IPS-15b (cell line): ENCODE measurements around the gene G3BP1.

Experiments used
- H3K27me3 ChIP-seq: one replicate; pipeline ENCODE4 v1.6.1; 2013; ENCODE audit warnings: low read length; ENCODE audit not compliant: control insufficient read depth, insufficient read depth
- H3K36me3 ChIP-seq: one replicate; pipeline ENCODE4 v1.6.1; 2013; ENCODE audit warnings: low read length; ENCODE audit not compliant: control insufficient read depth, insufficient read depth
- H3K4me1 ChIP-seq: one replicate; pipeline ENCODE4 v1.6.1; 2013; ENCODE audit warnings: mild to moderate bottlenecking, low read length; ENCODE audit not compliant: control insufficient read depth, insufficient read depth
- H3K4me3 ChIP-seq: one replicate; pipeline ENCODE4 v1.5.1; 2013; ENCODE audit warnings: low read depth, low read length
- H3K9ac ChIP-seq: one replicate; pipeline ENCODE4 v1.6.1; 2013; ENCODE audit warnings: low read depth, mild to moderate bottlenecking, low read length
- H3K9me3 ChIP-seq: one replicate; pipeline ENCODE4 v1.6.1; 2013; ENCODE audit warnings: mild to moderate bottlenecking, low read length; ENCODE audit not compliant: control insufficient read depth, insufficient read depth

G3BP1 gene

DNA sequence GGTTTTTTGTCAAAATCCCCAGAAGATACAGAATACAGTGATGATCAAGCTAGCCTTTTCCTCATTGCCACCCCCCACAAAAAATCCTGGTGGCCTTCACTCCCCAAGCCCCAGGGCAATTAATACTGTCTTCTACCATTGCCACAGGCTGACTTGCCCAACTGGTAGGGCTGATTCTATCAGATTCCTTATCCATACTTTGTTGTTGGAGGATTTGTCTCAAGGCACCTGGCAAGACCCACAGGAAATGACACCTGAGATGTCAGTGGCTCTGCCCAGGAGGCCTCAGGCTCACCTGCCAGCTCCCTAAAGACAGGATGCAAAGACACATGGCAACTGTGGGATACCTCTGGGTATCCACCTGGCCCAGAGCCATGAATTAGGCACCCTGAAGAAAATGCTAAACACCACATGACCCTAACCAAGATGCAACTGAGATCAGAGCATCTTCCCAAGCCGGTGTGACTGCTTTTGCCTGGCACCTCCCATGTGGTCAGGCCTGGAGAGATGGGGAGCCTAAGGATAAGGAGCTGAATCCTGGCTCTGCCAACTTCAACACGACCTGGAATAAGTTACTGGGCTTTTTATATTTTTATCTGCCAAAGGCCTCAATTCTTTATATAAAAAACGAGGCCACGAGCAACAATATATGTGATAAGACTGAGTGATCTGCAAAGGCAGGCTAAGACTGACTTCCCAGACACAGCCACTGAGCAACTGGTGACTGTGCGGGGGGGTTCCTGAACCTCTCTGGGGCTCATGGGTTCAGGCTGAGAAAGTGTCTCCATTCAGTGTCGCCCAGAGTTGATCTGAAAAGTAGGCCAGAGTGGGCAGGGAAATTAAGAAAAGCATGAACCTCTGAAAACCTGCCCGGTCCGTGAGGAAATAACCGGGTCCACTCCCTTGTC, 14.3 kb upstream of the G3BP1 start:
- Histone ChIP-seq H3K9ac (peak overlapping the region; percentile 54), H3K36me3 (peaks cover 3% of the 10 kb centered on the region), H3K4me1 (peaks cover 16% of the 10 kb centered on the region), H3K27me3 (peaks cover 2% of the 10 kb centered on the region), H3K4me3 (peak overlapping the region; percentile 84), H3K9me3 (no peaks in the 10 kb centered on the region)

DNA sequence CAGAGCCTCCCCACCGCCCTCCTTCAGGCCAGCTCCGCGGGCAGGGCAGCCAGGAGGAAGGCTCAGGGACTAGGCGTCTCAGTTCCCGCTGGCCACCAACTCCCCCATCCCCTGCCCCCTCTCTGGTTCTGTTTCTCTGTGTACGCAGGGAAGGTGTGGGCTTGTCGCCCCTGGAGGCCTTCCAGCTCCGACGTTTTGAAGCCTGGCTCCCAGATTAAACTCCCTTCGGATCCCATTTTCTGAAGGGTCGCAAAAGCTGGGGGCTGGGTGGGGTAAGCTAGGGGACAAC, 13.7 kb upstream of the G3BP1 start:
- Histone ChIP-seq H3K4me1 (peaks cover 16% of the 10 kb centered on the region), H3K27me3 (peaks cover 2% of the 10 kb centered on the region), H3K9ac (peak overlapping the region; percentile 54), H3K36me3 (no peaks in the 10 kb centered on the region), H3K9me3 (no peaks in the 10 kb centered on the region), H3K4me3 (peak overlapping the region; percentile 84)

DNA sequence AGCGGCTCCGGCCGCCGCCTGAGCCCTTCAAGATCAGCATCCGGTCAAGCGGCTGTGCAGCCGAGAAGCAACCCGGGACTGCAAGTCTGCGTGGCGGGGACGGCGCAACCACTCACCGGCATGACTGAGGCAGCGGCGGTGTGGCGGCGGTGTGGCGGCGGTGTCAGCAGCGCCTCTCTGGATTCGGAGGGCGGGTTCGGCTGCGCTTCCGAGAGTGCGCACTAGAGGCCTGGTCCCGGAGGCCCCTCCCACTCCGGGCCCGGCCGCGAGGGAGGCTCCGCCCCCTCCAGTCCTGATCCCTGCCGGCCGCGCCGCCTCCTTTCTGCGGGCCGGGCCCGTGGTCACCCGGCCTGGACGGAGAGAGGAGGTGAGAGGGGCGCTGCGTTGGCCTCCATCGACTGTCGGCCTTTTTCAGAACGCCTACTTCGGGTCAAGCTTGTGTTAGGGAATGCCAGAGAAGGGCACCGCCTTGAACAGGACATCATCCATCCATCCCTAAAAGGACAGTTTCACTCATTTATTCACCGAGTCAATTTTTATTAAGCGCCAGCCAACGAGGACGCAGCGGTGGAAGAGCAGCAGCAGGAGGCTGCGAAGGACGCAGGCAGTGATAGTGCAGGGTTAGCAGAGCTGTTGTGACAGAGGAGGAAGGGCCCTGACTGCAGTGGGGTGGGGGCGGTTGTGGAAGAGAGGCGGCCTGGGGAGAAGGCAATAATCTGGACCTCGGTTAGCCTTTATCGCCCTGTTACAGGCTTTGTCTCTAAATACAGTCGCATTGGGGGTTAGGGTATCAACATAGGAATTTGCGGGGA, 13.1 kb upstream of the G3BP1 start, which contains the start of gene ATOX1:
Gene ATOX1 (minus strand): TSS at position 202 of the 812 bp plus-strand sequence. CDS start 80 bp downstream, at position 122.
- peaks cover 16% of the 10 kb centered on the region for H3K4me1 ChIP-seq
- H3K27me3 ChIP-seq, result peaks cover 2% of the 10 kb centered on the region
- no peaks in the 10 kb centered on the region for H3K36me3 ChIP-seq
- peak within 1 kb of the TSS; percentile 84 for H3K4me3 ChIP-seq
- H3K9me3 ChIP-seq, result no peaks in the 10 kb centered on the region
- H3K9ac ChIP-seq, result peak within 1 kb of the TSS; percentile 57

GRCh38 chr5:151764801-151765200, 7.0 kb upstream of the G3BP1 start:
- Histone ChIP-seq H3K9ac (no peak overlapping the region), H3K27me3 (no peaks in the 10 kb centered on the region), H3K36me3 (no peaks in the 10 kb centered on the region), H3K9me3 (no peaks in the 10 kb centered on the region), H3K4me3 (no peak overlapping the region), H3K4me1 (no peaks in the 10 kb centered on the region)

DNA sequence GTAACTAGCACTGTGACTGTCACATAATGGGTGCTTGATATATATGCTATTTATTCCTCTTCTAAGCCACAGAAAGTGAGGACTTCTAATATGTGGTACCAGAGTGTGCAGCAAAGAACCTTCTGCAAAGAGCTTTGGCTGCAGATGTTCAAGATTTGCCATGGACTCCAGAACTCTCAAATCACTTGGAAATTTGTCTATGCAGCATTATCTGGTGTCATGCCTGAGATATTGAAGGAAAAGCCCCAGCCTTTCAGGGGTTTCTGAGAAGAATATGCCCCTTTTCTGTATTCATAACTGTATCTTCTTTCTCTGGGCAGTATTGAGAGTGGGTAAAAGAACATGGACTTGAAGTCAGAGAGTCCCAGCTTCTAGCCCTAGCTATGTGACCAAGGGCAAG, 4.8 kb upstream of the G3BP1 start:
- H3K36me3 ChIP-seq, result no peaks in the 10 kb centered on the region
- H3K4me1 ChIP-seq, result no peaks in the 10 kb centered on the region
- H3K4me3 ChIP-seq, result no peak overlapping the region
- no peaks in the 10 kb centered on the region for H3K9me3 ChIP-seq
- no peak overlapping the region for H3K9ac ChIP-seq
- no peaks in the 10 kb centered on the region for H3K27me3 ChIP-seq

DNA sequence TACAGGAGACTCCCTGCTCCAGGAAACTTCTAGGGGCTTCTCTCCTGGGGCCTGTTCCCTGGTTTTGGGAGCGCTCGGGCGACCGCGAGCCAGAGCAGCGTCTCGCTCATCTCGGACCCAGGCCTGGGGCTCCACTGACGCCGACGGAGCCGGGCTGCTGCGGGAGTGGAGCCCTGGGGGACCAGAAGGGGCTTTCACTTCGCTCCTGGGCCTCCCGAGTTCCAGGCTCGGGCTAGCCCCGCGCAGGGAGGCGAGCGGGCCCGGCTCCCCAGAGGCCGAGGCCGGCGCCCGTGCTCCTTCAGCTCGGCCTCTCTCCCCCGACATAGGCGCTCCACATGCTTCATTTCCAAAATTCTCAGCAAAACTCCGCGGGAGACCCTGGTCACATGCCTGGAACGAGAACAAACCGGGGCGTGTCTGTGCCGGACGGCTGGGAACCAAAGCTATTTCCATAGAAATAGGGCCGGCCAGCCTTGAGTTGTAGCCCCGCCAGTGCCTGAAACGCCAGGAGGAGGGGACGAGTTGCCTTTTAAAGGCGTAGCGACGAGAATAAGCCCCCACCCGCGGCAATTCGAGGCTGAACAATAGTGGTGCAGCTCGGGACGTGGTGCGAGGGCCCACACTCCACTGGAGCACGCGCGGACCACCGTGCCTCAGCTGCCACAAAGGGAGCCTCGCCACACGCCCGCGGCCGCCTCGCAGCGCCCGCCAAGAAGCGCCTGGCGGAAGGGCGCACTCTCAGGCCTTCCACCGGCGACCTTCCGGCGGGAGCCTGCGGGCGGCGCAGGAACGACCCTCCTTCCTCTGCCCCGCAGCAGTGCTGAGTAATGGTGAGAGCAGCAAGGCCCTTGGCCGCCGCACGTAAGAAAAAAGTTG, 1.1 kb upstream of the G3BP1 start:
- Histone ChIP-seq H3K9me3 (no peaks in the 10 kb centered on the region), H3K9ac (peak overlapping the region; percentile 92), H3K27me3 (no peaks in the 10 kb centered on the region), H3K36me3 (peaks cover 2% of the 10 kb centered on the region), H3K4me1 (peaks cover 9% of the 10 kb centered on the region), H3K4me3 (peak overlapping the region; percentile 81)

- Histone ChIP-seq H3K4me1 (peaks cover 15% of the 10 kb centered on the region), H3K9me3 (no peaks in the 10 kb centered on the region), H3K36me3 (peaks cover 2% of the 10 kb centered on the region), H3K9ac (peak overlapping the region; percentile 96), H3K4me3 (peak overlapping the region; percentile 100), H3K27me3 (no peaks in the 10 kb centered on the region)
These were observed 483 bp downstream of the G3BP1 start for GRCh38 chr5:151772029-151772845.

DNA sequence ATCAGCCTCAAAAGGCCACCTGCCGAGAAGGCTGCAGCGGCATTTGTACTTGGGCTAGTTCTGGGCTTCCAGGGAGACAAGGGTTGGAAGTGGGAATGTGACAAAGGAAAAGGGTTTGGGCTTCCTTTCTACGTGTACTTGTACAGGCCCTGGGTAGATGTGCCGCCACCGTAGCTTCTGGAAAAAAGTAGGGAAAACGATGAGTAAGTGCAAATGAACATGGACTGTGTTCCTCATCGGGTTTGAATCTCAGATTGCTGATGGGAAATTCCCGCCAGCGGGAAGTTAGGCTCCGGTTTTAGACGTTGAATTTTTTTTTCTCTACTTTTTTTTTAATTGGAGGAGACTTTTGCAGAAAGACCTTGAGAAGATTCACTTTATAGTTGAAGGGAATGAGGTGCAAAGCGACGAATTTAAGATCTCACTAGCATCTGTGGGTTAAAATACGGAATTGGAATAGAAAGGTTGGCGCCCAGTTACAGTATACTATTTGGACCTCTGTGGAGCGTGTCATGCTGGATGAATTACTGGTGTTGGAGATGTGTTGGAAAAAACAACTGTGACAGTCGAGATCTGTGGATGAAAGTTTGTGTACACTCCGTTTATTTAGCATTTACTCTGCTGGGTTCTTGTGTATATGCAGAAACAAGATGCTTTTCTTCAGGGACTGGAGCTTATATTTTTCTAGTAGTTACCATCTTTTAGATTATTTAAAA, 1.2 kb downstream of the G3BP1 start:
- Histone ChIP-seq H3K36me3 (peaks cover 2% of the 10 kb centered on the region), H3K27me3 (no peaks in the 10 kb centered on the region), H3K9ac (peak overlapping the region; percentile 96), H3K9me3 (no peaks in the 10 kb centered on the region), H3K4me3 (peak overlapping the region; percentile 100), H3K4me1 (peaks cover 15% of the 10 kb centered on the region)

- Histone ChIP-seq H3K9me3 (no peaks in the 10 kb centered on the region), H3K4me1 (peaks cover 15% of the 10 kb centered on the region), H3K9ac (no peak overlapping the region), H3K4me3 (peak overlapping the region; percentile 100), H3K36me3 (peaks cover 2% of the 10 kb centered on the region), H3K27me3 (no peaks in the 10 kb centered on the region)
These were observed 2.2 kb downstream of the G3BP1 start for GRCh38 chr5:151773951-151774350.

GRCh38 chr5:151775025-151775606, 3.4 kb downstream of the G3BP1 start:
- Histone ChIP-seq H3K4me3 (peak overlapping the region; percentile 23), H3K36me3 (peaks cover 2% of the 10 kb centered on the region), H3K4me1 (peaks cover 15% of the 10 kb centered on the region), H3K27me3 (no peaks in the 10 kb centered on the region), H3K9ac (no peak overlapping the region), H3K9me3 (no peaks in the 10 kb centered on the region)
